ENCODE results near the gene MMEL1.
"Not testable (repeated sequence)": the region's sequence is repeated elsewhere in the genome, so short reads cannot be mapped to it uniquely, and the experiment has no call there.

MMEL1 gene

GRCh38 chr1:2652926-2653571 lies 20.2 kb upstream of the MMEL1 start:
- H3K4me3 ChIP-seq (ENCODE audit: severe bottlenecking); H3K4me1 ChIP-seq (ENCODE audit: insufficient read depth, poor library complexity, severe bottlenecking); DNase-seq (ENCODE audit: low spot score); H3K36me3 ChIP-seq (ENCODE audit: low read depth); H3K27ac ChIP-seq (ENCODE audit: poor library complexity, severe bottlenecking); H3K9me3 ChIP-seq (ENCODE audit: severe bottlenecking); ATAC-seq (ENCODE audit: low read depth): not testable (repeated sequence)
- H3K27me3 ChIP-seq (ENCODE audit: insufficient read depth, poor library complexity, severe bottlenecking), result peaks cover 12% of the 10 kb centered on the region

DNA sequence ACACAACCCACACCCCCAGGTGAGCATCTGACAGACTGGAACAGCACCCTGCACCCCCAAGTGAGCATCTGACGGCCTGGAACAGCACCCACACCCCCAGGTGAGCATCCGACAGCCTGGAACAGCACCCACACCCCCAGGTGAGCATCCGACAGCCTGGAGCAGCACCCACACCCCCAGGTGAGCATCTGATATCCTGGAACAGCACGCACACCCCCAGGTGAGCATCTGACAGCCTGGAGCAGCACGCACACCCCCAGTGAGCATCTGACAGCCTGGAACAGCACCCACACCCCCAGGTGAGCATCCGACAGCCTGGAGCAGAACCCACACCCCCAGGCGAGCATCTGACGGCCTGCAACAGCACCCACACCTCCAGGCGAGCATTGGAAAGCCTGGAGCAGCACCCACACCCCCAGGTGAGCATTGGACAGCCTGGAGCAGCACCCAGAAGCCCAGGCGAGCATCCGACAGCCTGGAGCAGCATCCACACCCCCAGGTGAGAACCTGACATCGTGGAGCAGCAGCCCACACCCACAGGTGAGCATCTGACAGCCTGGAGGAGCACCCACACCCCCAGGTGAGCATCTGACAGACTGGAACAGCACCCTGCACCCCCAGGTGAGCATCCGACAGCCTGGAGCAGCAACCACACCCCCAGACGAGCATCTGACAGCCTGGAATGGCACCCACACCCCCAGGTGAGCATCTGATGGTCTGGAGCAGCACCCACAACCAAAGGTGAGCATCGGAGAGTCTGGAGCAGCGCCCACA lies 19.5 kb upstream of the MMEL1 start:
- peak; percentile 83 for DNase-seq (ENCODE audit: low spot score)
- not testable (repeated sequence) for H3K4me1 ChIP-seq (ENCODE audit: insufficient read depth, poor library complexity, severe bottlenecking); H3K36me3 ChIP-seq (ENCODE audit: low read depth); H3K9me3 ChIP-seq (ENCODE audit: severe bottlenecking); H3K4me3 ChIP-seq (ENCODE audit: severe bottlenecking); H3K27ac ChIP-seq (ENCODE audit: poor library complexity, severe bottlenecking)
- H3K27me3 ChIP-seq (ENCODE audit: insufficient read depth, poor library complexity, severe bottlenecking), result peaks cover 12% of the 10 kb centered on the region
- ATAC-seq (ENCODE audit: low read depth), result 0 out of 3 replicates have a peak, but pooled peaks have one; percentile 17

DNA sequence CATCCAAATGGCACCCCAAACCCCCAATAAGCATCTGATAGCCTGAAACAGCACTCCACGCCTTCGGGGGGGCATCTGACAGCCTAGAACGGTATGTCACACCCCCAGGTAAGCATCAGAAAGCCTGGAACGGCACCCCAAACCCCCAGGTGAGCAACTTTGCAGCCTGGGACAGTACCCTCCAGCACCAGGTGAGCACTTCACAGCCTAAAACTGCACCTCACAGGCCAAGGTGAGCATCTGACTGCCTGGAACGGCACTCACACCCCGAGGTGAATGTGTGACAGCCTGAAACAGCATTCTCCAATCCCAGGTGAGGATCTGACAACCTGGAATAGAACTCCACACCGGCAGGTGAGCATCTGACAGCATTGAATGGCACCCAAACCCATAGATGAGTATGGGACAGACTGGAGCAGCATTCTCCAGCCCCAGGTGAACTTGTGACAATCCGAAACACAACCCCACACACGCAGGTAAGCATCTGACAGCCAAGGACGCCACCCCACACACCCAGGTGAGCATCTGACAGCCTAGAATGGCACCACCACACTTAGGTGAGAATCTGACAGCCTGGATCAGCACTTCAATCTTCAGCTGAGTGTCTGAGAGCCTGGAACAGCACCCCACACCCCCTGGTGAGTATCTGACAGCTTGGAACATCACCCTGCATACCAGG lies 18.3 kb upstream of the MMEL1 start:
- no peaks in the 10 kb centered on the region for H3K36me3 ChIP-seq (ENCODE audit: low read depth)
- TF ChIP-seq, protein P1, sequence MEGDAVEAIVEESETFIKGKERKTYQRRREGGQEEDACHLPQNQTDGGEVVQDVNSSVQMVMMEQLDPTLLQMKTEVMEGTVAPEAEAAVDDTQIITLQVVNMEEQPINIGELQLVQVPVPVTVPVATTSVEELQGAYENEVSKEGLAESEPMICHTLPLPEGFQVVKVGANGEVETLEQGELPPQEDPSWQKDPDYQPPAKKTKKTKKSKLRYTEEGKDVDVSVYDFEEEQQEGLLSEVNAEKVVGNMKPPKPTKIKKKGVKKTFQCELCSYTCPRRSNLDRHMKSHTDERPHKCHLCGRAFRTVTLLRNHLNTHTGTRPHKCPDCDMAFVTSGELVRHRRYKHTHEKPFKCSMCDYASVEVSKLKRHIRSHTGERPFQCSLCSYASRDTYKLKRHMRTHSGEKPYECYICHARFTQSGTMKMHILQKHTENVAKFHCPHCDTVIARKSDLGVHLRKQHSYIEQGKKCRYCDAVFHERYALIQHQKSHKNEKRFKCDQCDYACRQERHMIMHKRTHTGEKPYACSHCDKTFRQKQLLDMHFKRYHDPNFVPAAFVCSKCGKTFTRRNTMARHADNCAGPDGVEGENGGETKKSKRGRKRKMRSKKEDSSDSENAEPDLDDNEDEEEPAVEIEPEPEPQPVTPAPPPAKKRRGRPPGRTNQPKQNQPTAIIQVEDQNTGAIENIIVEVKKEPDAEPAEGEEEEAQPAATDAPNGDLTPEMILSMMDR (IDR thresholded peaks at IDR 0.05; ENCODE audit: poor library complexity, severe bottlenecking), result no peak
- no peak overlapping the region for H3K27ac ChIP-seq (ENCODE audit: poor library complexity, severe bottlenecking)
- peak; percentile 35 for DNase-seq (ENCODE audit: low spot score)
- H3K9me3 ChIP-seq (ENCODE audit: severe bottlenecking), result peaks cover 15% of the 10 kb centered on the region
- no peak overlapping the region for H3K4me3 ChIP-seq (ENCODE audit: severe bottlenecking)
- no peak for ATAC-seq (ENCODE audit: low read depth)
- peaks cover 12% of the 10 kb centered on the region for H3K27me3 ChIP-seq (ENCODE audit: insufficient read depth, poor library complexity, severe bottlenecking)
- no peaks in the 10 kb centered on the region for H3K4me1 ChIP-seq (ENCODE audit: insufficient read depth, poor library complexity, severe bottlenecking)

- H3K36me3 ChIP-seq (ENCODE audit: low read depth), result no peaks in the 10 kb centered on the region
- ATAC-seq (ENCODE audit: low read depth), result no peak
- H3K9me3 ChIP-seq (ENCODE audit: severe bottlenecking), result peaks cover 15% of the 10 kb centered on the region
- H3K27me3 ChIP-seq (ENCODE audit: insufficient read depth, poor library complexity, severe bottlenecking), result peaks cover 12% of the 10 kb centered on the region
- no peak overlapping the region for H3K27ac ChIP-seq (ENCODE audit: poor library complexity, severe bottlenecking)
- TF ChIP-seq, protein P1 (IDR thresholded peaks at IDR 0.05; ENCODE audit: poor library complexity, severe bottlenecking), result no peak
- DNase-seq (ENCODE audit: low spot score), result no peak
- H3K4me1 ChIP-seq (ENCODE audit: insufficient read depth, poor library complexity, severe bottlenecking), result no peaks in the 10 kb centered on the region
- H3K4me3 ChIP-seq (ENCODE audit: severe bottlenecking), result no peak overlapping the region
Observed at GRCh38 chr1:2646837-2647236, 14.0 kb upstream of the MMEL1 start.

DNA sequence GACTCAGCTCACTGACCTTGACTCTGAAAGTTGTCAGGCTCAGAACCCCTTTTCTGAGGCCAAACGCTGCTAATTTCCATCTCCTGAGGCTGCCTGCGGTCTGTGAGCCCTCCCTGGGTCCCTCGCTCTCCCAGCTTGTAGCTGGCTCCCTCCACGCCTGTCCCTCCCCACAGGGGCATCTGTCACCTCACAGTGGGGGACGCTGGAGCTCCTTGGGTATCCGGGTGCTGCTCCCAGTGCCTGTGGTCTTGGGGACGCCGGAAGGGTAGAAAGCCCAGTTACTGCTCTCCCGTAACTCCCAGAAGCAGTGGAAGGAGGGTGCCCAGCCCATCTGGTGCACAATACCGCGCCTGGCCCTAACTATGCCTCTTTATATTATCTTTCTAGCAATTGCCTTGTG lies 13.0 kb upstream of the MMEL1 start:
- TF ChIP-seq, protein P1 (IDR thresholded peaks at IDR 0.05; ENCODE audit: poor library complexity, severe bottlenecking), result no peak
- Histone ChIP-seq H3K4me3 (ENCODE audit: severe bottlenecking) (no peak overlapping the region), H3K4me1 (ENCODE audit: insufficient read depth, poor library complexity, severe bottlenecking) (no peaks in the 10 kb centered on the region), H3K27ac (ENCODE audit: poor library complexity, severe bottlenecking) (no peak overlapping the region), H3K9me3 (ENCODE audit: severe bottlenecking) (peaks cover 15% of the 10 kb centered on the region), H3K36me3 (ENCODE audit: low read depth) (no peaks in the 10 kb centered on the region), H3K27me3 (ENCODE audit: insufficient read depth, poor library complexity, severe bottlenecking) (peaks cover 3% of the 10 kb centered on the region)
- ATAC-seq (ENCODE audit: low read depth) (no peak), DNase-seq (ENCODE audit: low spot score) (no peak)

Measured in RWPE2 (cell line).